Measurements from ENCODE around the gene E2F4. TPM values are rescaled to one million over a fixed set of nuclear protein-coding genes. Genes with fewer than 3 reads are reported as not detected.

E2F4 gene
- total and polyA plus RNA-seq, 2 of the 8 experiments (the other 6 are each of a cell fraction or from before 2014, with no cell fraction given), result 79.9 to 157 TPM

DNA sequence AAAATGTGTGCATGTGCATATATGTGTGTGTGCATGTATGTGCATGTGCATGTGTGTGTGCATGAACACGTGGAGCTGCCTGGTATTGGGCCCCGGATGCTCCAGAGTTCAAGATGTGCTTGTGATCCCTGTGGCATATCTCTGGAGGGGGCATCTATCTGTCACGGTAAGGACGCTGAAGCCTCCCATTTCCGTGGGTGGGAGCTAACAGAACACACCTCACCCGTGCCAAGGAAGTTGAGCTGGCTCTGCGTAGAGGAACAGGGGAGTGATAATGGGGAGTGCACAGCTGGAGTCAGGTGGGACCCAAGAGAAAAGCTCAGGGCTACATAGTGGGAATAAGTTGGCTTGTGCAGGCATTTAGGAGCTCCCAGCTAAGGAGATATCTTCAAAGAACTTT lies 19.7 kb downstream of the E2F4 start:
- Histone ChIP-seq H2AK5ac (ENCODE audit: low read depth, low read length) (no peak overlapping the region), H3K18ac (ENCODE audit: extremely low read depth, low read length) (no peak overlapping the region), H2BK120ac (replicated peaks; ENCODE audit: low read depth, low read length) (no peak overlapping the region), H3K4me2 (ENCODE audit: insufficient read depth in 1 of 2, low read depth in 2 of 2, low read length in 2 of 2) (no peak overlapping the region), H3K23ac (ENCODE audit: insufficient read length) (no peak overlapping the region), H2AFZ (ENCODE audit: low read length) (no peak overlapping the region), H3K4ac (replicated peaks; ENCODE audit: insufficient read length, low read depth, low read length) (no peak overlapping the region), H3K79me1 (ENCODE audit: low read depth, low read length) (no peaks in the 10 kb centered on the region), H3K9me3 (ENCODE audit: insufficient read depth in 2 of 2, low read depth in 1 of 2, low read length in 1 of 2) (no peaks in the 10 kb centered on the region), H3K27ac (ENCODE audit: low read depth, low read length) (no peak overlapping the region), H4K91ac (replicated peaks; ENCODE audit: insufficient read length, low read length) (no peak overlapping the region), H2BK5ac (ENCODE audit: low read depth, low read length) (no peak overlapping the region), H3K4me1 (replicated peaks in 1 of 4; ENCODE audit: control insufficient read depth in 3 of 4, insufficient read depth in 4 of 4, low read length in 3 of 4) (peaks cover 0 to 10% (median 1%) of the 10 kb centered on the region in 4 experiments; a peak in 2 of 7 replicates), H3K23me2 (ENCODE audit: low read depth, low read length) (no peaks in the 10 kb centered on the region), H3K14ac (ENCODE audit: insufficient read length) (no peak overlapping the region), H3K4me3 (ENCODE audit: extremely low read depth in 1 of 4, insufficient read depth in 2 of 4, low read depth in 3 of 4, low read length in 4 of 4) (no peak overlapping the region), H4K5ac (ENCODE audit: insufficient read length, low read depth, low read length) (no peak overlapping the region), H3K79me2 (ENCODE audit: control insufficient read depth in 1 of 2, insufficient read depth in 2 of 2, low read length in 2 of 2) (no peaks in the 10 kb centered on the region), H3K56ac (replicated peaks; ENCODE audit: insufficient read length, low read depth, low read length) (no peak overlapping the region), H4K20me1 (replicated peaks in 1 of 2; ENCODE audit: control insufficient read depth in 1 of 2, insufficient read depth in 2 of 2, low read length in 2 of 2) (no peaks in the 10 kb centered on the region), H3K9ac (replicated peaks in 1 of 4; ENCODE audit: extremely low read depth in 1 of 4, low read depth in 3 of 4, low read length in 3 of 4) (no peak overlapping the region), H2BK20ac (ENCODE audit: low read length) (no peak overlapping the region), H3K27me3 (replicated peaks in 1 of 4; ENCODE audit: control insufficient read depth in 3 of 4, extremely low read depth in 1 of 4, insufficient read depth in 3 of 4, low read length in 3 of 4) (peaks cover 0 to 12% (median 8%) of the 10 kb centered on the region in 4 experiments; a peak in 4 of 7 replicates), H2BK15ac (ENCODE audit: low read length) (no peak overlapping the region), H2BK12ac (ENCODE audit: low read depth, low read length) (no peak overlapping the region), H3K36me3 (ENCODE audit: control insufficient read depth in 2 of 4, insufficient read depth in 4 of 4, low read length in 3 of 4) (no peaks in the 10 kb centered on the region), H4K8ac (ENCODE audit: extremely low read depth, insufficient read depth, low read length) (no peak overlapping the region)
- WGBS, 2 experiments (ENCODE audit: extremely low coverage in 1 of 2, insufficient coverage in 1 of 2, insufficient read length in 1 of 2, insufficient replicate concordance in 2 of 2, low coverage in 1 of 2, low lambda C conversion rate in 2 of 2, missing lambda C conversion rate in 1 of 2), result 82% methylated on average over 7 of the region's 7 CpGs; no CpG with 5 or more reads in 1 of the 2 experiments
- FAIRE-seq (no peak), DNase-seq (ENCODE audit: low read depth in 1 of 2, low spot score in 2 of 2) (no peak)
- ChIA-PET CTCF (ENCODE audit: partially characterized antibody) (interaction anchor here (0.6 to 8.9 kb wide), 8 partner anchors 9 to 193 kb away, joined by 3 to 111 read pairs (median 4); partner anchors contain the start of genes E2F4, ELMO3, NOL3 and TMEM208), POLR2A (ENCODE audit: partially characterized antibody) (interaction anchor here (0.9 to 1.0 kb wide), 2 partner anchors 13 to 246 kb away, joined by 3 read pairs; no protein-coding TSS in a partner anchor)
- TF ChIP-seq KDM4A (IDR thresholded peaks at IDR 0.05; ENCODE audit: low read depth, low read length, severe bottlenecking), result no peak
- no peak for TF ChIP-seq CREB1 (IDR thresholded peaks at IDR 0.05)
- no peak for TF ChIP-seq HDAC6 (IDR thresholded peaks at IDR 0.05; ENCODE audit: low read depth, low read length)
- TF ChIP-seq YY1 (IDR thresholded peaks at IDR 0.05; ENCODE audit: low read depth, low read length), result no peak
- TF ChIP-seq SIRT6 (IDR thresholded peaks at IDR 0.05; ENCODE audit: low read length), result no peak
- TF ChIP-seq SAP30 (IDR thresholded peaks at IDR 0.05; ENCODE audit: insufficient read depth, insufficient replicate concordance, low read length), result no peak
- TF ChIP-seq ASH2L (IDR thresholded peaks at IDR 0.05; ENCODE audit: low read length), result no peak
- no peak for TF ChIP-seq PHF8 (conservative IDR thresholded peaks at IDR 0.05; ENCODE audit: low read depth, low read length)
- no peak for TF ChIP-seq TBP (IDR thresholded peaks at IDR 0.05; ENCODE audit: low read depth, low read length)
- TF ChIP-seq RXRA (IDR thresholded peaks at IDR 0.05; ENCODE audit: insufficient read depth, low read depth, low read length), result no peak
- TF ChIP-seq, protein P1, sequence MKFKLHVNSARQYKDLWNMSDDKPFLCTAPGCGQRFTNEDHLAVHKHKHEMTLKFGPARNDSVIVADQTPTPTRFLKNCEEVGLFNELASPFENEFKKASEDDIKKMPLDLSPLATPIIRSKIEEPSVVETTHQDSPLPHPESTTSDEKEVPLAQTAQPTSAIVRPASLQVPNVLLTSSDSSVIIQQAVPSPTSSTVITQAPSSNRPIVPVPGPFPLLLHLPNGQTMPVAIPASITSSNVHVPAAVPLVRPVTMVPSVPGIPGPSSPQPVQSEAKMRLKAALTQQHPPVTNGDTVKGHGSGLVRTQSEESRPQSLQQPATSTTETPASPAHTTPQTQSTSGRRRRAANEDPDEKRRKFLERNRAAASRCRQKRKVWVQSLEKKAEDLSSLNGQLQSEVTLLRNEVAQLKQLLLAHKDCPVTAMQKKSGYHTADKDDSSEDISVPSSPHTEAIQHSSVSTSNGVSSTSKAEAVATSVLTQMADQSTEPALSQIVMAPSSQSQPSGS (IDR thresholded peaks at IDR 0.05; ENCODE audit: low read length), result no peak
- TF ChIP-seq BACH1 (IDR thresholded peaks at IDR 0.05; ENCODE audit: low read length), result no peak
- TF ChIP-seq CTBP2 (IDR thresholded peaks at IDR 0.05; ENCODE audit: borderline replicate concordance, insufficient read depth, insufficient read length, low read length), result no peak
